ENCODE measurements around the gene KBTBD13.

GRCh38 chr15:65083262-65083701 lies 6.7 kb downstream of the KBTBD13 start:
- no peak for TF ChIP-seq POLR2A (IDR thresholded peaks at IDR 0.05)
- peak in 2 of 3 experiments; percentile 25 to 32 for TF ChIP-seq CTCF (IDR thresholded peaks at IDR 0.05)

Data from testis (tissue), 2 donors.